Body of pancreas (tissue), 4 donors: ENCODE data around the gene HLA-DPA1. TPM values are rescaled to one million over a fixed set of nuclear protein-coding genes. Genes with fewer than 3 reads are reported as not detected.

Experiments
- ATAC-seq: fragments of 150-250 bp; one replicate; pipeline ENCODE4 v1.9.1; 2016
- DNase-seq, 4 donors: peaks; one replicate each; pipeline ENCODE4 v3.0.0-alpha.2; 2019
- H3K27ac ChIP-seq, 4 donors: fragments of 200-600 bp; sonication (generic); 1 replicate in 3 of 4; 2 replicates in 1 of 4; pipeline versions ENCODE4 v1.5.1 to v1.6.1; 2016 to 2019; ENCODE audit warnings: mild to moderate bottlenecking in 1 of 4, mixed read lengths in 1 of 4, moderate library complexity in 1 of 4
- H3K27me3 ChIP-seq, 2 donors: fragments of 200-600 bp; sonication (generic); one replicate each; pipeline ENCODE4 v1.6.0; 2016; ENCODE audit warnings: mild to moderate bottlenecking in 1 of 2
- H3K36me3 ChIP-seq, 2 donors: fragments of 200-600 bp; sonication (generic); replicated peaks in 1 of 2; 2 replicates each; pipeline ENCODE4 v1.5.1; 2016; ENCODE audit warnings: low read depth in 2 of 2; ENCODE audit not compliant: insufficient read depth in 1 of 2
- H3K4me1 ChIP-seq: fragments of 200-600 bp; sonication (generic); one replicate; pipeline ENCODE4 v1.6.0; 2016
- H3K4me3 ChIP-seq, 2 donors: fragments of 200-600 bp; sonication (generic); 1 replicate in 1 of 2; 2 replicates in 1 of 2; pipeline ENCODE4 v1.5.1; 2016 to 2019
- H3K9me3 ChIP-seq, 3 donors: fragments of 200-600 bp; sonication (generic); 1 replicate in 2 of 3; 2 replicates in 1 of 3; pipeline ENCODE4 v1.5.1; 2016
- CTCF ChIP-seq, 7 experiments: fragments of 450-650 bp in 4 of 7; fragments of 200-600 bp in 3 of 7; sonication (generic) in 3 of 7; IDR thresholded peaks; one replicate each; pipeline ENCODE4 v1.5.1; 2016 to 2019; ENCODE audit warnings: antibody characterized with exemption in 7 of 7
- POLR2A ChIP-seq, 3 donors: fragments of 450-650 bp; IDR thresholded peaks; one replicate each; pipeline ENCODE4 v1.6.1; 2016; ENCODE audit warnings: antibody characterized with exemption in 3 of 3, mild to moderate bottlenecking in 2 of 3
- WGBS, 2 donors: methylation state at CpG; one replicate each; pipeline ENCODE4 v1.1.5; 2017; 5-methylcytosine and 5-hydroxymethylcytosine counted together
- intact Hi-C: fragments of 100-400 bp; cut with DNase I; formaldehyde crosslinking; loops from one replicate; pipeline ENCODE4 v1.15.1; 2023
- total RNA-seq, 2 donors: library from RNA; depleted of rRNA; stranded (reverse); fragments of >200 nt; gene quantifications; one replicate each; pipeline ENCODE4 v1.1.0, GENCODE V29; 2016

Gene HLA-DPA1
- total RNA-seq, 2 donors from 2014 or later: 10.5 to 81.7 TPM

GRCh38 chr6:33088258-33088930 is 14.9 kb upstream of the HLA-DPA1 start:
- no peaks in the 10 kb centered on the region for H3K9me3 ChIP-seq
- no peak for DNase-seq
- peaks cover 0 to 1% of the 10 kb centered on the region in 2 donors for H3K36me3 ChIP-seq
- no peak overlapping the region for H3K4me3 ChIP-seq
- H3K4me1 ChIP-seq: no peaks in the 10 kb centered on the region
- H3K27me3 ChIP-seq: no peaks in the 10 kb centered on the region
- ATAC-seq: no peak
- H3K27ac ChIP-seq: no peak overlapping the region
- WGBS, 2 donors: 52 to 60% methylated on average over 3 of the region's 3 CpGs
- intact Hi-C loops: no loop called here
- TF ChIP-seq CTCF (IDR thresholded peaks at IDR 0.05) (no peak), POLR2A (IDR thresholded peaks at IDR 0.05) (no peak)

GRCh38 chr6:33085627-33086026 is 12.2 kb upstream of the HLA-DPA1 start:
- intact Hi-C loops: no loop called here

GRCh38 chr6:33082702-33083101 is 9.3 kb upstream of the HLA-DPA1 start:
- intact Hi-C loops: no loop called here
- Histone ChIP-seq H3K9me3 (no peaks in the 10 kb centered on the region), H3K27ac (peak overlapping the region in 2 of 4 donors; percentile 10 to 82), H3K27me3 (no peaks in the 10 kb centered on the region), H3K36me3 (peaks cover 0 to 1% of the 10 kb centered on the region in 2 donors), H3K4me3 (no peak overlapping the region), H3K4me1 (peaks cover 18% of the 10 kb centered on the region)
- peak; percentile 26 to 60 (median 44) for DNase-seq
- no peak for TF ChIP-seq POLR2A (IDR thresholded peaks at IDR 0.05)
- peak; percentile 23 to 81 (median 43) for TF ChIP-seq CTCF (IDR thresholded peaks at IDR 0.05)
- peak; percentile 40 for ATAC-seq
- 17 to 50% methylated on average over 2 of the region's 2 CpGs for WGBS, 2 donors

More at GRCh38 chr6:33085627-33086026, 12.2 kb upstream of the HLA-DPA1 start:
- 68 to 78% methylated on average over 8 of the region's 8 CpGs for WGBS, 2 donors
- H3K4me1 ChIP-seq: peaks cover 12% of the 10 kb centered on the region
- no peak overlapping the region for H3K4me3 ChIP-seq
- H3K9me3 ChIP-seq: no peaks in the 10 kb centered on the region
- DNase-seq: no peak
- H3K36me3 ChIP-seq: peaks cover 0 to 1% of the 10 kb centered on the region in 2 donors
- TF ChIP-seq CTCF (IDR thresholded peaks at IDR 0.05) (no peak), POLR2A (IDR thresholded peaks at IDR 0.05) (no peak)
- H3K27ac ChIP-seq: no peak overlapping the region
- no peaks in the 10 kb centered on the region for H3K27me3 ChIP-seq
- no peak for ATAC-seq

- Histone ChIP-seq H3K36me3 (peaks cover 0 to 1% of the 10 kb centered on the region in 2 donors), H3K4me1 (peaks cover 18% of the 10 kb centered on the region), H3K27ac (peak overlapping the region; percentile 13 to 83 (median 80)), H3K27me3 (no peaks in the 10 kb centered on the region), H3K4me3 (no peak overlapping the region), H3K9me3 (no peaks in the 10 kb centered on the region)
- intact Hi-C loops: no loop called here
- TF ChIP-seq CTCF (IDR thresholded peaks at IDR 0.05): no peak
- no peak for TF ChIP-seq POLR2A (IDR thresholded peaks at IDR 0.05)
- 76 to 85% methylated on average over 16 of the region's 16 CpGs for WGBS, 2 donors
- DNase-seq (peak in 1 of 4 donors; percentile 7), ATAC-seq (no peak)
Observed at GRCh38 chr6:33081098-33081824, 7.8 kb upstream of the HLA-DPA1 start.
